Liver (tissue), 9 donors: ENCODE results near the gene TAS1R2. TPM values are rescaled to one million over a fixed set of nuclear protein-coding genes. Genes with fewer than 3 reads are reported as not detected.

Experiments used
- DNase-seq: peaks from one replicate; pipeline ENCODE4 v3.0.0-alpha.2; 2017; ENCODE audit warnings: low spot score
- H3K27ac ChIP-seq, 2 donors: one replicate each; pipeline ENCODE4 v1.7.0; 2013; ENCODE audit warnings: inconsistent platforms in 2 of 2, low read length in 2 of 2, control low read depth in 1 of 2, low read depth in 1 of 2, mild to moderate bottlenecking in 1 of 2
- H3K27me3 ChIP-seq, 4 donors: one replicate each; pipeline versions ENCODE4 v1.6.1 to v1.7.0; 2013; ENCODE audit warnings: low read length in 3 of 4, inconsistent platforms in 1 of 4, mild to moderate bottlenecking in 1 of 4, moderate library complexity in 1 of 4; ENCODE audit not compliant: control insufficient read depth in 4 of 4, insufficient read depth in 4 of 4
- H3K36me3 ChIP-seq, 4 donors: one replicate each; pipeline versions ENCODE4 v1.6.1 to v1.7.0; 2013; ENCODE audit warnings: low read length in 3 of 4, mild to moderate bottlenecking in 3 of 4, low read depth in 1 of 4, moderate library complexity in 1 of 4; ENCODE audit not compliant: control insufficient read depth in 4 of 4, insufficient read depth in 3 of 4
- H3K4me1 ChIP-seq, 4 donors: one replicate each; pipeline versions ENCODE4 v1.6.1 to v1.7.0; 2013; ENCODE audit warnings: low read length in 3 of 4, mild to moderate bottlenecking in 3 of 4, moderate library complexity in 1 of 4; ENCODE audit not compliant: control insufficient read depth in 4 of 4, insufficient read depth in 4 of 4
- H3K4me3 ChIP-seq, 3 donors: one replicate each; pipeline versions ENCODE4 v1.6.1 to v1.7.0; 2013; ENCODE audit warnings: low read length in 3 of 3, control low read depth in 1 of 3, low read depth in 1 of 3, mild to moderate bottlenecking in 1 of 3
- H3K9ac ChIP-seq, 2 donors: one replicate each; pipeline ENCODE4 v1.7.0; 2013; ENCODE audit warnings: low read length in 2 of 2, mild to moderate bottlenecking in 2 of 2, moderate library complexity in 2 of 2, control low read depth in 1 of 2, low read depth in 1 of 2
- H3K9me3 ChIP-seq, 4 donors: one replicate each; pipeline versions ENCODE4 v1.6.1 to v1.7.0; 2013; ENCODE audit warnings: low read length in 3 of 4; ENCODE audit not compliant: control insufficient read depth in 4 of 4
- ATF3 ChIP-seq: IDR thresholded peaks from 2 replicates; pipeline ENCODE4 v1.6.1; 2016; ENCODE audit warnings: antibody characterized with exemption
- CTCF ChIP-seq: fragments of 150-350 bp; IDR thresholded peaks from 2 replicates; pipeline ENCODE4 v1.5.1; 2017; ENCODE audit warnings: improper control_type of control experiment, low read depth, low read length; ENCODE audit not compliant: missing input control
- EGR1 ChIP-seq, 2 donors: IDR thresholded peaks; 2 replicates each; pipeline ENCODE4 v1.6.1; 2016 to 2018; ENCODE audit warnings: antibody characterized with exemption in 2 of 2, low read depth in 2 of 2
- FOXA1 ChIP-seq: IDR thresholded peaks from 2 replicates; pipeline ENCODE4 v1.6.1; 2016; ENCODE audit warnings: antibody characterized with exemption
- FOXA2 ChIP-seq: IDR thresholded peaks from 2 replicates; pipeline ENCODE4 v1.6.1; 2016; ENCODE audit warnings: antibody characterized with exemption
- GABPA ChIP-seq, 2 donors: IDR thresholded peaks in 1 of 2; conservative IDR thresholded peaks in 1 of 2; 2 replicates each; pipeline ENCODE4 v1.6.1; 2016; ENCODE audit warnings: antibody characterized with exemption in 2 of 2, mild to moderate bottlenecking in 1 of 2, moderate library complexity in 1 of 2
- HNF4G ChIP-seq: IDR thresholded peaks from 2 replicates; pipeline ENCODE4 v1.6.1; 2016; ENCODE audit warnings: antibody characterized with exemption
- JUND ChIP-seq, 2 donors: IDR thresholded peaks; 2 replicates each; pipeline ENCODE4 v1.6.1; 2016; ENCODE audit warnings: antibody characterized with exemption in 2 of 2
- MAX ChIP-seq: IDR thresholded peaks from 2 replicates; pipeline ENCODE4 v1.6.1; 2016; ENCODE audit warnings: antibody characterized with exemption
- NR2F2 ChIP-seq: IDR thresholded peaks from 2 replicates; pipeline ENCODE4 v1.6.1; 2016; ENCODE audit warnings: antibody characterized with exemption
- RAD21 ChIP-seq, 2 donors: IDR thresholded peaks; 2 replicates each; pipeline ENCODE4 v1.6.1; 2016; ENCODE audit warnings: antibody characterized with exemption in 2 of 2, mild to moderate bottlenecking in 2 of 2
- REST ChIP-seq: IDR thresholded peaks from 2 replicates; pipeline ENCODE4 v1.6.1; 2016; ENCODE audit warnings: antibody characterized with exemption, mild to moderate bottlenecking
- RXRA ChIP-seq, 2 donors: IDR thresholded peaks; 2 replicates each; pipeline ENCODE4 v1.6.1; 2017 to 2018; ENCODE audit warnings: antibody characterized with exemption in 2 of 2, mild to moderate bottlenecking in 1 of 2
- TAF1 ChIP-seq: conservative IDR thresholded peaks from 2 replicates; pipeline ENCODE4 v1.6.1; 2016; ENCODE audit warnings: antibody characterized with exemption, mild to moderate bottlenecking
- YY1 ChIP-seq: IDR thresholded peaks from 2 replicates; pipeline ENCODE4 v1.6.1; 2016; ENCODE audit warnings: antibody characterized with exemption, mild to moderate bottlenecking
- ZBTB33 ChIP-seq: IDR thresholded peaks from 2 replicates; pipeline ENCODE4 v1.6.1; 2016; ENCODE audit warnings: antibody characterized with exemption
- WGBS: extraction: QIAGEN DNeasy Blood & Tissue Kit; methylation state at CpG from one replicate; pipeline ENCODE4 v1.1.7; 2013; 5-methylcytosine and 5-hydroxymethylcytosine counted together
- polyA plus RNA-seq, 2 donors: library from polyadenylated mRNA; stranded (reverse) in 1 of 2; unstranded in 1 of 2; fragments of 200-250 nt in 1 of 2; fragments of >200 nt in 1 of 2; fragmentation: Nextera tagmentation in 1 of 2; extraction: Ambion mirVana in 1 of 2; gene quantifications; one replicate each; pipeline versions ENCODE4 v1.2.1 to v1.2.3, GENCODE V29; 2013 to 2015
- total RNA-seq, 2 donors: library from RNA; depleted of rRNA; stranded (reverse); fragments of >200 nt; gene quantifications; one replicate each; pipeline ENCODE4 v1.2.3, GENCODE V29; 2014
- donor health status: healthy.
- donor health status: healthy.
- donor health status: healthy.
- donor health status: healthy.
- donor health status: healthy.

Gene TAS1R2
- total and polyA plus RNA-seq, 4 donors: not detected

GRCh38 chr1:18878538-18879214 is 19.2 kb upstream of the TAS1R2 start:
- Histone ChIP-seq H3K9ac (no peak overlapping the region), H3K27ac (no peak overlapping the region), H3K4me3 (no peak overlapping the region), H3K27me3 (no peaks in the 10 kb centered on the region), H3K9me3 (no peaks in the 10 kb centered on the region), H3K36me3 (peaks cover 25 to 79% (median 43%) of the 10 kb centered on the region in 4 donors), H3K4me1 (peaks cover 0 to 4% (median 2%) of the 10 kb centered on the region in 4 donors)
- DNase-seq: no peak
- 84% methylated on average over 12 of the region's 12 CpGs for WGBS
- TF ChIP-seq FOXA1 (no peak), HNF4G (no peak), FOXA2 (no peak), CTCF (no peak), RXRA (IDR thresholded peaks at IDR 0.05) (no peak), ATF3 (no peak), MAX (no peak), YY1 (no peak), NR2F2 (no peak), ZBTB33 (no peak)

GRCh38 chr1:18877282-18877681 is 17.8 kb upstream of the TAS1R2 start:
- TF ChIP-seq GABPA (IDR thresholded peaks at IDR 0.05 in 1 of 2, conservative IDR thresholded peaks at IDR 0.05 in 1 of 2) (no peak), TAF1 (no peak), RXRA (IDR thresholded peaks at IDR 0.05) (no peak)
- Histone ChIP-seq H3K27me3 (no peaks in the 10 kb centered on the region), H3K4me1 (peaks cover 0 to 14% (median 2%) of the 10 kb centered on the region in 4 donors), H3K4me3 (no peak overlapping the region), H3K27ac (no peak overlapping the region), H3K9me3 (no peaks in the 10 kb centered on the region), H3K36me3 (peaks cover 19 to 79% (median 43%) of the 10 kb centered on the region in 4 donors), H3K9ac (no peak overlapping the region)
- WGBS: 93% methylated on average over 35 of the region's 35 CpGs
- no peak for DNase-seq

GRCh38 chr1:18876210-18876609 is 16.8 kb upstream of the TAS1R2 start:
- H3K9ac ChIP-seq: no peak overlapping the region
- peaks cover 0 to 17% (median 2%) of the 10 kb centered on the region in 4 donors for H3K4me1 ChIP-seq
- no peak overlapping the region for H3K27ac ChIP-seq
- WGBS: 92% methylated on average over 10 of the region's 10 CpGs
- H3K36me3 ChIP-seq: peaks cover 10 to 77% (median 38%) of the 10 kb centered on the region in 4 donors
- no peak overlapping the region for H3K4me3 ChIP-seq
- DNase-seq: no peak
- no peaks in the 10 kb centered on the region for H3K27me3 ChIP-seq
- no peaks in the 10 kb centered on the region for H3K9me3 ChIP-seq
- TF ChIP-seq JUND (IDR thresholded peaks at IDR 0.05) (no peak), CTCF (no peak), RAD21 (IDR thresholded peaks at IDR 0.05) (no peak), MAX (no peak), RXRA (IDR thresholded peaks at IDR 0.05) (no peak), NR2F2 (no peak), FOXA2 (no peak), EGR1 (IDR thresholded peaks at IDR 0.05; ENCODE audit: low read depth in 2 of 2) (no peak), REST (no peak), YY1 (no peak), FOXA1 (no peak)
